Mesenchymal stem cell (in vitro differentiated cells and primary cell): Measurements from ENCODE around the gene MUC7. TPM values are rescaled to one million over a fixed set of nuclear protein-coding genes. Genes with fewer than 3 reads are reported as not detected.

Source experiments
- DNase-seq: peaks from one replicate; pipeline ENCODE4 v3.0.0-alpha.2; 2013
- H2AFZ ChIP-seq: one replicate; pipeline ENCODE4 v1.6.1; 2013; ENCODE audit warnings: low read depth, mild to moderate bottlenecking, control low read depth, inconsistent platforms, low read length, moderate library complexity
- H2AK5ac ChIP-seq: 2 replicates; pipeline ENCODE4 v1.6.1; 2013; ENCODE audit warnings: low read length, moderate library complexity, mild to moderate bottlenecking, inconsistent platforms; ENCODE audit not compliant: severe bottlenecking
- H2BK120ac ChIP-seq: one replicate; pipeline ENCODE4 v1.6.1; 2013; ENCODE audit warnings: low read depth, mild to moderate bottlenecking, inconsistent platforms, low read length, moderate library complexity
- H2BK12ac ChIP-seq, 2 experiments: one replicate each; pipeline ENCODE4 v1.6.1; 2013; ENCODE audit warnings: inconsistent platforms in 2 of 2, low read length in 2 of 2, mild to moderate bottlenecking in 2 of 2, moderate library complexity in 2 of 2, control low read depth in 1 of 2
- H2BK15ac ChIP-seq: one replicate; pipeline ENCODE4 v1.6.1; 2013; ENCODE audit warnings: mild to moderate bottlenecking, low read depth, inconsistent platforms; ENCODE audit not compliant: poor library complexity, severe bottlenecking
- H2BK5ac ChIP-seq: 2 replicates; pipeline ENCODE4 v1.6.1; 2013; ENCODE audit warnings: low read depth, mild to moderate bottlenecking, low read length, control low read depth, inconsistent platforms; ENCODE audit not compliant: poor library complexity, severe bottlenecking
- H3K14ac ChIP-seq, 2 experiments: one replicate each; pipeline ENCODE4 v1.6.1; 2013; ENCODE audit warnings: inconsistent platforms in 2 of 2, low read length in 2 of 2, control low read depth in 1 of 2, mild to moderate bottlenecking in 1 of 2, moderate library complexity in 1 of 2
- H3K18ac ChIP-seq, 2 experiments: one replicate each; pipeline ENCODE4 v1.6.1; 2013; ENCODE audit warnings: inconsistent platforms in 2 of 2, low read length in 2 of 2, control low read depth in 1 of 2, low read depth in 1 of 2, mild to moderate bottlenecking in 1 of 2
- H3K23ac ChIP-seq, 2 experiments: one replicate each; pipeline ENCODE4 v1.6.1; 2013; ENCODE audit warnings: inconsistent platforms in 2 of 2, low read length in 2 of 2, mild to moderate bottlenecking in 2 of 2, moderate library complexity in 2 of 2, control low read depth in 1 of 2
- H3K27ac ChIP-seq: 2 replicates; pipeline ENCODE4 v1.5.1; 2013; ENCODE audit warnings: mild to moderate bottlenecking, moderate library complexity, low read length, control low read depth, inconsistent platforms; ENCODE audit not compliant: poor library complexity, severe bottlenecking
- H3K27me3 ChIP-seq, 2 experiments: 2 replicates each; pipeline versions ENCODE4 v1.6.1 to v1.7.0; 2013; ENCODE audit warnings: low read length in 2 of 2, mild to moderate bottlenecking in 2 of 2, moderate library complexity in 2 of 2, control low read depth in 1 of 2, inconsistent platforms in 1 of 2; ENCODE audit not compliant: control insufficient read depth in 1 of 2, insufficient read depth in 1 of 2
- H3K36me3 ChIP-seq, 2 experiments: 2 replicates each; pipeline versions ENCODE4 v1.6.1 to v1.7.0; 2013; ENCODE audit warnings: low read length in 2 of 2, control low read depth in 1 of 2, inconsistent platforms in 1 of 2, low read depth in 1 of 2, mild to moderate bottlenecking in 1 of 2; ENCODE audit not compliant: insufficient read depth in 2 of 2, control insufficient read depth in 1 of 2
- H3K4ac ChIP-seq, 2 experiments: one replicate each; pipeline ENCODE4 v1.6.1; 2013; ENCODE audit warnings: inconsistent platforms in 2 of 2, low read length in 2 of 2, mild to moderate bottlenecking in 2 of 2, moderate library complexity in 2 of 2, control low read depth in 1 of 2, low read depth in 1 of 2
- H3K4me1 ChIP-seq: 2 replicates; pipeline ENCODE4 v1.6.1; 2013; ENCODE audit warnings: low read depth, low read length, control low read depth; ENCODE audit not compliant: control insufficient read depth, insufficient read depth
- H3K4me2 ChIP-seq: 2 replicates; pipeline ENCODE4 v1.6.1; 2013; ENCODE audit warnings: low read length, mild to moderate bottlenecking, inconsistent platforms; ENCODE audit not compliant: poor library complexity, severe bottlenecking
- H3K4me3 ChIP-seq, 2 experiments: 2 replicates each; pipeline versions ENCODE4 v1.5.1 to v1.7.0; 2013; ENCODE audit warnings: low read length in 2 of 2, mild to moderate bottlenecking in 2 of 2, control low read depth in 1 of 2, low read depth in 1 of 2; ENCODE audit not compliant: insufficient read depth in 1 of 2
- H3K79me1 ChIP-seq: replicated peaks from 2 replicates; pipeline ENCODE4 v1.6.1; 2013; ENCODE audit warnings: mild to moderate bottlenecking, control low read depth, low read length, inconsistent platforms; ENCODE audit not compliant: poor library complexity, severe bottlenecking
- H3K9ac ChIP-seq: 2 replicates; pipeline ENCODE4 v1.7.0; 2013; ENCODE audit warnings: mild to moderate bottlenecking, low read length, moderate library complexity
- H3K9me3 ChIP-seq: 2 replicates; pipeline ENCODE4 v1.7.0; 2013; ENCODE audit warnings: mild to moderate bottlenecking, low read length; ENCODE audit not compliant: control insufficient read depth
- H4K8ac ChIP-seq: one replicate; pipeline ENCODE4 v1.6.1; 2013; ENCODE audit warnings: inconsistent platforms, mild to moderate bottlenecking, low read length, moderate library complexity
- H4K91ac ChIP-seq: one replicate; pipeline ENCODE4 v1.6.1; 2013; ENCODE audit warnings: mild to moderate bottlenecking, low read length, inconsistent platforms
- WGBS: methylation state at CpG from one replicate; pipeline ENCODE4 v1.1.7; 2013; ENCODE audit warnings: mixed read lengths; 5-methylcytosine and 5-hydroxymethylcytosine counted together
- polyA plus RNA-seq, 2 experiments: library from polyadenylated mRNA; stranded (reverse); fragments of 200-250 nt; gene quantifications; one replicate each; pipeline ENCODE4 v1.2.3, GENCODE V29; 2013

Gene MUC7
- polyA plus RNA-seq (2013, experiment 1 of 2), result 0.06 TPM
- polyA plus RNA-seq (2013, experiment 2 of 2), result not detected

DNA sequence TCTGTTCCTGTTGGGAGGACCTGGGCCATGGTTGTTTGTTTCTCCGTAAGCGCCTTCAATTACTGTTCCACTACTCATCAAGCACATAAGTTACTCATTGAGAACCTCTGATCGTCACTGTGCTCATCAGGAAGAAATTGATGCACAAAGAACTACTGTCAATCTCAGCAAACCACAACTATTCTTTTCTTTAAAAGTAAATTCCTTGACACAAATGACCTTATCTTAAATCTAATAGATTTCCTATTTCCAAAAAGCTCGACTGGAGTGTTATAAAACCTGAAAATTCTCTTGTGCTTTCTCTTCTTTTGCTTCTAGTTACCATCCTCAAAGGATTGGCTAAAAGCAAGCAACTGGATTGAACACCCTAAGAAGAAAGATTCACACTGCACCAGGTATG lies at the start of gene MUC7:
TSS of gene MUC7 (plus strand) at position 301 of the 400 bp plus-strand sequence. CDS start 1,825 bp downstream, outside the sequence.
- Histone ChIP-seq H3K4ac (no peak within 1 kb of the TSS), H3K27ac (no peak within 1 kb of the TSS), H3K4me2 (no peak within 1 kb of the TSS), H3K4me3 (no peak within 1 kb of the TSS), H3K9ac (no peak within 1 kb of the TSS), H3K27me3 (no peaks in the 10 kb centered on the region), H3K23ac (no peak within 1 kb of the TSS), H3K36me3 (no peaks in the 10 kb centered on the region), H2BK12ac (no peak within 1 kb of the TSS), H2BK120ac (no peak within 1 kb of the TSS), H2BK5ac (no peak within 1 kb of the TSS), H3K79me1 (no peaks in the 10 kb centered on the region), H2AK5ac (no peak within 1 kb of the TSS), H4K8ac (no peak within 1 kb of the TSS), H2BK15ac (no peak within 1 kb of the TSS), H3K4me1 (no peaks in the 10 kb centered on the region), H3K18ac (no peak within 1 kb of the TSS), H3K14ac (no peak within 1 kb of the TSS), H2AFZ (no peak within 1 kb of the TSS), H3K9me3 (no peaks in the 10 kb centered on the region), H4K91ac (no peak within 1 kb of the TSS)
- 71% methylated on average over 4 of the region's 4 CpGs for WGBS
- no peak for DNase-seq

DNA sequence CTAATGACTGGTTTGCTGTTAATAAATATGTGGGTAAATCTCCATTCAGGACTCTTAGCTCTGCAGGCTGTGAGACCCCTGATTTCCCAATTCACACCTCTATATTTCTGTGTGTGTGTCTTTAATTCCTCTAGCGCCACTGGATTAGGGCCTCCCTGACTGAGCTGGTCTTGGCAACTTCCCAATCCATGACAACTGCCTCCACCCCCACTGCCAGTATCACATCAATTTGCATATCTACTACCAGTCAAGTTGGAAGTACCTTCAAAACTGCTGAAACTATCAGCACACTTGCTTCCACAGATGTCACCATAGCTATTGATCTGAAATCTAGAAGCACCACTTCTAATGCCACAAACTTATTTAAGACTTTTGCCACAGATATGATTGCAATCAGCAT lies 46.7 kb upstream of the MUC7 start:
- Histone ChIP-seq H3K9ac (no peak overlapping the region), H2BK15ac (no peak overlapping the region), H2BK12ac (no peak overlapping the region), H3K4me2 (no peak overlapping the region), H2BK5ac (no peak overlapping the region), H2AK5ac (no peak overlapping the region), H3K4ac (no peak overlapping the region), H3K9me3 (peaks cover 9% of the 10 kb centered on the region), H3K18ac (no peak overlapping the region), H2AFZ (no peak overlapping the region), H3K27ac (no peak overlapping the region), H3K14ac (no peak overlapping the region), H3K79me1 (no peaks in the 10 kb centered on the region), H3K27me3 (no peaks in the 10 kb centered on the region), H4K8ac (no peak overlapping the region), H3K36me3 (no peaks in the 10 kb centered on the region), H3K23ac (no peak overlapping the region), H3K4me1 (no peaks in the 10 kb centered on the region), H2BK120ac (no peak overlapping the region), H3K4me3 (no peak overlapping the region), H4K91ac (no peak overlapping the region)
- no peak for DNase-seq
- 89% methylated on average over 1 of the region's 1 CpG for WGBS

DNA sequence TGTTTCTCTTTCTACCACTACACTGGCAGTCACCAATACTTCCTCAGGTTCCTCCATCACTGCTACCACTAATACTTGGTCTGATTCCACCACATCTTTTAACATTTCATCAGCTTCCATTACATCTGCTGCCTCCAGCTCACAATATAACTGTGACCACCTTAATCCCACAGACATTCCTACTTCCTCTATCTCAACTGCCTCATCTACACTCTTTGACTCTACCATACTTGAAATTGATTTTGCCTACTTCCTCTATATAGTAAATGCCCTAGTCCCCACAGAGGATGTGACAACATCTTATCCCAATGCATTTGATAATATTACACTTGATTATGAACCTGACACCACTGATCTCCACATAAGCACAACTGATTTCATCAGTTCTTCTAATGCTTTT lies 45.2 kb upstream of the MUC7 start:
- Histone ChIP-seq H2BK120ac (no peak overlapping the region), H3K4me1 (no peaks in the 10 kb centered on the region), H2BK5ac (no peak overlapping the region), H3K79me1 (no peaks in the 10 kb centered on the region), H2AFZ (no peak overlapping the region), H4K8ac (no peak overlapping the region), H3K23ac (no peak overlapping the region), H4K91ac (no peak overlapping the region), H2AK5ac (no peak overlapping the region), H2BK15ac (no peak overlapping the region), H3K4me3 (no peak overlapping the region), H3K36me3 (no peaks in the 10 kb centered on the region), H3K4ac (no peak overlapping the region), H3K9me3 (peaks cover 9% of the 10 kb centered on the region), H3K18ac (no peak overlapping the region), H2BK12ac (no peak overlapping the region), H3K4me2 (no peak overlapping the region), H3K27me3 (no peaks in the 10 kb centered on the region), H3K14ac (no peak overlapping the region), H3K9ac (no peak overlapping the region), H3K27ac (no peak overlapping the region)
- DNase-seq, result no peak

DNA sequence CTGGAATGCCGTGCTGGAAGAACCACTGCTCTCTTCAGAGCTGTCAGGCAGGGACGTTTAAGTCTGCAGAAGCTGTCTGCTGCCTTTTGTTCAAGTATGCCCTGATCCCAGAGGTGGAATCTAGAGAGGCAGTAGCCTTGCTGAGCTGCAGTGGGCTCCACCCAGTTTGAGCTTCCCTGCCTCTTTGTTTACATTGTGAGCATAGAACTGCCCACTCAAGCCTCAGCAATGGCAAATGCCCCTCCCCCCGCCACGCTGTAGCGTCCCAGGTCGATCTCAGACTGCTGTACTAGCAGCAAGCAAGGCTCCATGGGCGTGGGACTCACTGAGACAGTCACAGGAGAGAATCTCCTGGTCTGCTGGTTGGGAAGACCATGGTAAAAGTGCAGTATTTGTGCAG lies 34.8 kb upstream of the MUC7 start:
- H3K9ac ChIP-seq, result no peak overlapping the region
- H2AFZ ChIP-seq, result no peak overlapping the region
- H4K8ac ChIP-seq, result no peak overlapping the region
- no peak overlapping the region for H2AK5ac ChIP-seq
- H3K4ac ChIP-seq, result no peak overlapping the region
- H2BK15ac ChIP-seq, result no peak overlapping the region
- H3K14ac ChIP-seq, result no peak overlapping the region
- no peak overlapping the region for H4K91ac ChIP-seq
- H2BK5ac ChIP-seq, result no peak overlapping the region
- H3K4me3 ChIP-seq, result no peak overlapping the region
- peaks cover 2% of the 10 kb centered on the region for H3K4me1 ChIP-seq
- H2BK12ac ChIP-seq, result no peak overlapping the region
- H3K23ac ChIP-seq, result no peak overlapping the region
- H3K36me3 ChIP-seq, result no peaks in the 10 kb centered on the region
- H3K27ac ChIP-seq, result no peak overlapping the region
- H3K79me1 ChIP-seq, result no peaks in the 10 kb centered on the region
- no peak overlapping the region for H3K18ac ChIP-seq
- WGBS, result 47% methylated on average over 7 of the region's 7 CpGs
- H2BK120ac ChIP-seq, result no peak overlapping the region
- no peaks in the 10 kb centered on the region for H3K27me3 ChIP-seq
- no peaks in the 10 kb centered on the region for H3K9me3 ChIP-seq
- no peak for DNase-seq
- no peak overlapping the region for H3K4me2 ChIP-seq
